ENCODE results near the gene RWDD3. TPM values are rescaled to one million over a fixed set of nuclear protein-coding genes. Genes with fewer than 3 reads are reported as not detected.

Gene RWDD3
- total RNA-seq, 1 donor from 2014 or later: 12.3 TPM

DNA sequence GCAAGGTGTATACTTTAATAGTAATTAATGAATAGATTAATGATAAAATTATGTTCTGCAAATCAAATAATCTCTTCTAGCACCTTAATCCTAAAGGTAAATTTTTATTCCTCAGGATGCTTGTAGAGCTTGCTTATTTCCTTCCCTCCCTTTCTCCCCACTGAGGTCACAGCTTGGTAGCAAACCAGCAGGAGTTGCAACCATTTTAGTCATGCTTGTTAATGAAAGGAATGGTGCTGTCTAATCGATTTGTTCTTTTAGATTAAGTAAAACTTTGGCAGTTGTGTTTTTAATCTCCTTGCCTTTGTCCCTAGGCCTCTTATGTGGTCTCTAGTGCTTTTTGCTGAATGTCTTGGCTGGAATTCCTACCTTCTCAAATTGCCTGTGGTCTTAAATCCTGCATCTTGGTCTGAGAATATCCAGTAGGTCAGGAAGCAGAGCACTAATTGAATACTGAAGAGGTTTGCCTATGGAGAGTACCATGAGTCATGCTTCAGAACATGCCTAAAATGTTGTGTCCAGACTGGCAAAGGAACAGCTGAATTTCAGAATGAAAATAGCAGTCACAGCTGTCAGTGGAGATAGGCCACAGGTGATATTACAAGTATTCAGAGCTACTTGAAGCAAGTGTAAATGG lies 36.3 kb upstream of the RWDD3 start:
- no peak overlapping the region for H3K4me3 ChIP-seq (ENCODE audit: low read depth, low read length)
- no peak for DNase-seq (ENCODE audit: low read depth)
- no peaks in the 10 kb centered on the region for H3K27me3 ChIP-seq (ENCODE audit: control insufficient read depth, insufficient read depth, low read length)
- TF ChIP-seq CTCF (IDR thresholded peaks at IDR 0.05; ENCODE audit: insufficient read depth, low read length, poor library complexity, severe bottlenecking): no peak
- no peaks in the 10 kb centered on the region for H3K36me3 ChIP-seq (ENCODE audit: control insufficient read depth, insufficient read depth, low read length)

GRCh38 chr1:95201905-95202304 lies 32.1 kb upstream of the RWDD3 start:
- no peak for DNase-seq (ENCODE audit: low read depth)
- Histone ChIP-seq H3K27me3 (ENCODE audit: control insufficient read depth, insufficient read depth, low read length) (no peaks in the 10 kb centered on the region), H3K4me3 (ENCODE audit: low read depth, low read length) (no peak overlapping the region), H3K36me3 (ENCODE audit: control insufficient read depth, insufficient read depth, low read length) (no peaks in the 10 kb centered on the region)
- no peak for TF ChIP-seq CTCF (IDR thresholded peaks at IDR 0.05; ENCODE audit: insufficient read depth, low read length, poor library complexity, severe bottlenecking)

DNA sequence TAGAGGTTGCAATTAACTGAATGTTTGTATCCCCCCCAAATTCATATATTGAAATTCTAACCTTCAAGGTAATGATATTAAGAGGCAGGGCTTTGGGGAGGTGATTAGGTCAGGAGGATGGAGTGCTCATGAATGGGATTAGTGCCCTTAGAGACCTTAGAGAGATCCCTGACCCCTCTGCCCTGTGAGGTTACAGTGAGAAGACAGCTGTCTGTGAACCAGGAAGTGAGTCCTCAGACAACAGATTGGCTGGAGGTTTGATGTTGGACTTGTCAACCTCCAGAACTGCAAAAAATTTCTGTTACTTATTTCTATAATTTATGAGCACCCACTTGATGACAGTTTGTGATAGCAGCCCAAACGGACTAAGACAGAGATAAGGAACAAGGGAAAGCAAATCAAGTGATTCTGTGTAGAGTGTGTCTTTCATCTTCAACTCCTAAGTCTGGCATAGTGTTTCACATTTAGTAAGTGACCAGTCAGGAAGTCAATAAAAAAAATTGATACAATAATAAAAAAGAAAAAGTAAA lies 30.0 kb upstream of the RWDD3 start:
- Histone ChIP-seq H3K4me3 (ENCODE audit: low read depth, low read length) (no peak overlapping the region), H3K27me3 (ENCODE audit: control insufficient read depth, insufficient read depth, low read length) (no peaks in the 10 kb centered on the region), H3K36me3 (ENCODE audit: control insufficient read depth, insufficient read depth, low read length) (no peaks in the 10 kb centered on the region)
- DNase-seq (ENCODE audit: low read depth): no peak
- no peak for TF ChIP-seq CTCF (IDR thresholded peaks at IDR 0.05; ENCODE audit: insufficient read depth, low read length, poor library complexity, severe bottlenecking)

DNA sequence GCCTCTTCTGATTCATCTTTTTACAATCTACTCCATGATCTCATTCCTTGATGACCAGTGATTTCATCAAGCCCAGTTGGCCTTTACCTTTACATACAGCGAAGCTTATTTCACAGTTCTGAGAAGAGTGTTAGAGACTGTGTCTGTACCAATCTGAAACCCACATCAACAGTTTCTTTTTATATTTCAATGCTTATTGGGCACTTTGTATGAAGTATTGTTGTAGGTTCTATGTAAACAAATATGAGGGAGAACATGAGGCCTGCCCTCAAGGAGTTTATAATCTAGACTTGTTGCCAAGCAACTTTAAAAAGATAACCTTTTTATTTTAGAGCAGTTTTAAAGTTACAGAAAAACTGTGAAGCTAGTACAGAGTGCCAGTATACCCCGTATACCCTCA lies 27.5 kb upstream of the RWDD3 start:
- no peaks in the 10 kb centered on the region for H3K27me3 ChIP-seq (ENCODE audit: control insufficient read depth, insufficient read depth, low read length)

GRCh38 chr1:95207223-95207935 lies 26.6 kb upstream of the RWDD3 start:
- Histone ChIP-seq H3K36me3 (ENCODE audit: control insufficient read depth, insufficient read depth, low read length) (no peaks in the 10 kb centered on the region), H3K4me3 (ENCODE audit: low read depth, low read length) (no peak overlapping the region), H3K27me3 (ENCODE audit: control insufficient read depth, insufficient read depth, low read length) (no peaks in the 10 kb centered on the region)
- no peak for TF ChIP-seq CTCF (IDR thresholded peaks at IDR 0.05; ENCODE audit: insufficient read depth, low read length, poor library complexity, severe bottlenecking)
- no peak for DNase-seq (ENCODE audit: low read depth)

More for the DNA sequence above, 27.5 kb upstream of the RWDD3 start:
- no peak overlapping the region for H3K4me3 ChIP-seq (ENCODE audit: low read depth, low read length)
- H3K36me3 ChIP-seq (ENCODE audit: control insufficient read depth, insufficient read depth, low read length): no peaks in the 10 kb centered on the region
- DNase-seq (ENCODE audit: low read depth): no peak
- TF ChIP-seq CTCF (IDR thresholded peaks at IDR 0.05; ENCODE audit: insufficient read depth, low read length, poor library complexity, severe bottlenecking): no peak
